Measurements from ENCODE around the gene SLC13A4. TPM values are rescaled to one million over a fixed set of nuclear protein-coding genes. Genes with fewer than 3 reads are reported as not detected.
"Not testable (repeated sequence)": the region's sequence is repeated elsewhere in the genome, so short reads cannot be mapped to it uniquely, and the experiment has no call there.

The SLC13A4 gene
- polyA plus RNA-seq, 1 donor from 2014 or later = 1.4 TPM

DNA sequence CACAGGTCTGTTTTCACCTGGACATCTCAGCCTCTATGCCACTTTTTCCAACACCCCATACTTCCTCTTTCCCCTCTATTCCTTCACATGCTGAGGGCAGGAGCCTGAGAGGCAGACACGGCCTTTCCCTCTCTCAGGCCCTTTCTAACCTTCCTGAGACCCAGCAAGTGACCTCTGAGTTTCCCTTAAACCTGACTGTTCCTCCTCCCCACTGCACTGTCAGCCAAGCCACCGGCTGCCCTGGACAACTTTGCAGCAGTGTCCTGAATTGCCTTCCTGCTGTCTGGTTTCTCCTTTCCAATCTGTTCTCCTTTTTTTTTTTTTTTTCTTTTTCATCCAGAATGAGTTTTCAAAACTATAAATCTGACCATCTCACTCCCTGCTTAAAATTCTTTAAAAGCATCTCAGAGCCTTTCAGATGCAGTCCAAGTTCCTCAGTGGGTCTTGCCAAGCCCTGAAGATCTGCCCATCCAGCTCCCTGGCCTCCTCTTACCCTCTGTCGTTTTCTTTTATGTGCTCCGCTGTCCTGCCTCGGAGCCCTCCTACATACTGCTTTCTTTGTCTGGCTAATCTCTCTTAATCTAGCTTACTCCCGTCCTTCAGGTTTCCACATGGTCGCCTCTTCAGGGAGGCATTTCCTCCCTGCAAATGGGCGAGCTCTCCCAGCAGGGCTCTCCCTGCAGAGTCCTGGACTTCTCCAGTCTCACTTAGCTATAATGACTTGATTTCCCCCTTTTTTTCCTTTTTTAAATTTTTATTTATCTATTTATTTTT lies 30.5 kb downstream of the SLC13A4 start:
- Histone ChIP-seq H4K20me1 (ENCODE audit: insufficient read depth) (no peaks in the 10 kb centered on the region), H3K27me3 (ENCODE audit: insufficient read depth, low read depth, low read length) (no peaks in the 10 kb centered on the region), H3K27ac (ENCODE audit: low read length) (no peak overlapping the region), H3K9ac (ENCODE audit: low read length) (no peak overlapping the region), H3K9me2 (ENCODE audit: insufficient read depth, low read length) (no peaks in the 10 kb centered on the region), H3K79me2 (replicated peaks; ENCODE audit: insufficient read depth, low read length) (no peaks in the 10 kb centered on the region), H3K9me3 (ENCODE audit: low read length) (no peaks in the 10 kb centered on the region), H3K36me3 (ENCODE audit: insufficient read depth, low read length) (no peaks in the 10 kb centered on the region), H2AFZ (ENCODE audit: low read depth, low read length) (no peak overlapping the region), H3K4me3 (ENCODE audit: low read length) (no peak overlapping the region), H3K4me2 (ENCODE audit: low read length) (no peak overlapping the region), H3F3A (ENCODE audit: insufficient read depth, low read length, poor library complexity, severe bottlenecking) (no peaks in the 10 kb centered on the region)
- TF ChIP-seq SMC3 (conservative IDR thresholded peaks at IDR 0.05; ENCODE audit: poor library complexity) (no peak), RAD21 (conservative IDR thresholded peaks at IDR 0.05) (no peak), MXI1 (conservative IDR thresholded peaks at IDR 0.05; ENCODE audit: poor library complexity, severe bottlenecking) (no peak), EZH2 (IDR thresholded peaks at IDR 0.05; ENCODE audit: borderline replicate concordance, insufficient read depth, low read length, poor library complexity, severe bottlenecking) (no peak), POLR2AphosphoS5 (IDR thresholded peaks at IDR 0.05) (no peak), TAF1 (IDR thresholded peaks at IDR 0.05; ENCODE audit: low read depth) (no peak), EP300 (conservative IDR thresholded peaks at IDR 0.05; ENCODE audit: poor library complexity, severe bottlenecking) (no peak)
- TF ChIP-seq, protein P1, sequence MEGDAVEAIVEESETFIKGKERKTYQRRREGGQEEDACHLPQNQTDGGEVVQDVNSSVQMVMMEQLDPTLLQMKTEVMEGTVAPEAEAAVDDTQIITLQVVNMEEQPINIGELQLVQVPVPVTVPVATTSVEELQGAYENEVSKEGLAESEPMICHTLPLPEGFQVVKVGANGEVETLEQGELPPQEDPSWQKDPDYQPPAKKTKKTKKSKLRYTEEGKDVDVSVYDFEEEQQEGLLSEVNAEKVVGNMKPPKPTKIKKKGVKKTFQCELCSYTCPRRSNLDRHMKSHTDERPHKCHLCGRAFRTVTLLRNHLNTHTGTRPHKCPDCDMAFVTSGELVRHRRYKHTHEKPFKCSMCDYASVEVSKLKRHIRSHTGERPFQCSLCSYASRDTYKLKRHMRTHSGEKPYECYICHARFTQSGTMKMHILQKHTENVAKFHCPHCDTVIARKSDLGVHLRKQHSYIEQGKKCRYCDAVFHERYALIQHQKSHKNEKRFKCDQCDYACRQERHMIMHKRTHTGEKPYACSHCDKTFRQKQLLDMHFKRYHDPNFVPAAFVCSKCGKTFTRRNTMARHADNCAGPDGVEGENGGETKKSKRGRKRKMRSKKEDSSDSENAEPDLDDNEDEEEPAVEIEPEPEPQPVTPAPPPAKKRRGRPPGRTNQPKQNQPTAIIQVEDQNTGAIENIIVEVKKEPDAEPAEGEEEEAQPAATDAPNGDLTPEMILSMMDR (IDR thresholded peaks at IDR 0.05; ENCODE audit: poor library complexity, severe bottlenecking) = no peak
- TF ChIP-seq, protein P2, sequence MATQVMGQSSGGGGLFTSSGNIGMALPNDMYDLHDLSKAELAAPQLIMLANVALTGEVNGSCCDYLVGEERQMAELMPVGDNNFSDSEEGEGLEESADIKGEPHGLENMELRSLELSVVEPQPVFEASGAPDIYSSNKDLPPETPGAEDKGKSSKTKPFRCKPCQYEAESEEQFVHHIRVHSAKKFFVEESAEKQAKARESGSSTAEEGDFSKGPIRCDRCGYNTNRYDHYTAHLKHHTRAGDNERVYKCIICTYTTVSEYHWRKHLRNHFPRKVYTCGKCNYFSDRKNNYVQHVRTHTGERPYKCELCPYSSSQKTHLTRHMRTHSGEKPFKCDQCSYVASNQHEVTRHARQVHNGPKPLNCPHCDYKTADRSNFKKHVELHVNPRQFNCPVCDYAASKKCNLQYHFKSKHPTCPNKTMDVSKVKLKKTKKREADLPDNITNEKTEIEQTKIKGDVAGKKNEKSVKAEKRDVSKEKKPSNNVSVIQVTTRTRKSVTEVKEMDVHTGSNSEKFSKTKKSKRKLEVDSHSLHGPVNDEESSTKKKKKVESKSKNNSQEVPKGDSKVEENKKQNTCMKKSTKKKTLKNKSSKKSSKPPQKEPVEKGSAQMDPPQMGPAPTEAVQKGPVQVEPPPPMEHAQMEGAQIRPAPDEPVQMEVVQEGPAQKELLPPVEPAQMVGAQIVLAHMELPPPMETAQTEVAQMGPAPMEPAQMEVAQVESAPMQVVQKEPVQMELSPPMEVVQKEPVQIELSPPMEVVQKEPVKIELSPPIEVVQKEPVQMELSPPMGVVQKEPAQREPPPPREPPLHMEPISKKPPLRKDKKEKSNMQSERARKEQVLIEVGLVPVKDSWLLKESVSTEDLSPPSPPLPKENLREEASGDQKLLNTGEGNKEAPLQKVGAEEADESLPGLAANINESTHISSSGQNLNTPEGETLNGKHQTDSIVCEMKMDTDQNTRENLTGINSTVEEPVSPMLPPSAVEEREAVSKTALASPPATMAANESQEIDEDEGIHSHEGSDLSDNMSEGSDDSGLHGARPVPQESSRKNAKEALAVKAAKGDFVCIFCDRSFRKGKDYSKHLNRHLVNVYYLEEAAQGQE (IDR thresholded peaks at IDR 0.05; ENCODE audit: borderline replicate concordance) = no peak

DNA sequence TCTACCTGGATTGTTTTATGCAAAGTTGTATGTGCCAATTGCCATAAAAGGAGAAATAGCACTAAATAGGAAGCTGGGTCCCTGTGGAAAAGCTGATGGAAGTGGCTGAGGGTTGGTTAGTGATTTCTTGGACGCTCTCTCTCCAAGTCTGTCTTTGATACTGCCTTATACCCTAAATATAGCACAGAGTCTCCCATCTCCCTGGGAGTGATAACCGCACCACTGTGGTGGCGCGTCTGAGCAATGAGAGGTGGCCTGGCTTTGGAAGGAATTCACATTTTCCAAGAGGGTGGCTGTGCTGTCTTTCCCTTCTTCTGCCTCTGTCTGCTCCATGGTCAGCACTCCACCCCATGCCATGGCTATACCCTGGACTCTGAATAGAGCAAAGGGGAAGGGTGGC lies 34.4 kb downstream of the SLC13A4 start:
- Histone ChIP-seq H2AFZ (ENCODE audit: low read depth, low read length) (no peak overlapping the region), H3K4me2 (ENCODE audit: low read length) (no peak overlapping the region), H3F3A (ENCODE audit: insufficient read depth, low read length, poor library complexity, severe bottlenecking) (no peaks in the 10 kb centered on the region), H3K9me3 (ENCODE audit: low read length) (no peaks in the 10 kb centered on the region), H3K79me2 (replicated peaks; ENCODE audit: insufficient read depth, low read length) (no peaks in the 10 kb centered on the region), H3K27me3 (ENCODE audit: insufficient read depth, low read depth, low read length) (no peaks in the 10 kb centered on the region), H3K4me3 (ENCODE audit: low read length) (no peak overlapping the region), H3K9me2 (ENCODE audit: insufficient read depth, low read length) (no peaks in the 10 kb centered on the region), H3K9ac (ENCODE audit: low read length) (no peak overlapping the region), H3K36me3 (ENCODE audit: insufficient read depth, low read length) (no peaks in the 10 kb centered on the region), H4K20me1 (ENCODE audit: insufficient read depth) (no peaks in the 10 kb centered on the region), H3K27ac (ENCODE audit: low read length) (no peak overlapping the region)
- TF ChIP-seq EP300 (conservative IDR thresholded peaks at IDR 0.05; ENCODE audit: poor library complexity, severe bottlenecking) = no peak
- no peak for TF ChIP-seq EZH2 (IDR thresholded peaks at IDR 0.05; ENCODE audit: borderline replicate concordance, insufficient read depth, low read length, poor library complexity, severe bottlenecking)
- TF ChIP-seq TAF1 (IDR thresholded peaks at IDR 0.05; ENCODE audit: low read depth) = no peak
- TF ChIP-seq, protein P2 (IDR thresholded peaks at IDR 0.05; ENCODE audit: borderline replicate concordance) = no peak
- no peak for TF ChIP-seq SMC3 (conservative IDR thresholded peaks at IDR 0.05; ENCODE audit: poor library complexity)
- TF ChIP-seq, protein P1 (IDR thresholded peaks at IDR 0.05; ENCODE audit: poor library complexity, severe bottlenecking) = no peak
- TF ChIP-seq POLR2AphosphoS5 (IDR thresholded peaks at IDR 0.05) = no peak
- TF ChIP-seq MXI1 (conservative IDR thresholded peaks at IDR 0.05; ENCODE audit: poor library complexity, severe bottlenecking) = no peak
- TF ChIP-seq RAD21 (conservative IDR thresholded peaks at IDR 0.05) = no peak

DNA sequence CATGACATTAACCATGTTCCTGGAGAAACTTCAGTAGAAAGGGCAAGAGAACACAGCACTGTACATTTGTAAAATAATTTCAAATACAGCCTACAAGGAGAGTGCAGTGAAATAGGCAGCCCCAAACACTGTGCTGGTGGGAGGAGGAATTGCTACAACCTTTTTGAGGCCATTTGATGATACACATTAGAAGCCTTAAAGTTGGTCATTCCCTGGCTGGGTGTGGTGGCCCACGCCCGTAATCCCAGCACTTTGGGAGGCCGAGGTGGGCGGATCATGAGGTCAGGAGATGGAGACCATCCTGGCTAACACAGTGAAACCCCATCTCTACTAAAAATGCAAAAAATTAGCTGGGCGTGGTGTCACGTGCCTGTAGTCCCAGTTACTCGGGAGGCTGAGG lies 35.4 kb downstream of the SLC13A4 start:
- H3K4me2 ChIP-seq (ENCODE audit: low read length); H3K9ac ChIP-seq (ENCODE audit: low read length): not testable (repeated sequence)

More for the DNA sequence above, 35.4 kb downstream of the SLC13A4 start:
- not testable (repeated sequence) for H3K27ac ChIP-seq (ENCODE audit: low read length); H2AFZ ChIP-seq (ENCODE audit: low read depth, low read length); H3K9me3 ChIP-seq (ENCODE audit: low read length); H3K9me2 ChIP-seq (ENCODE audit: insufficient read depth, low read length); H4K20me1 ChIP-seq (ENCODE audit: insufficient read depth); H3K4me3 ChIP-seq (ENCODE audit: low read length); H3F3A ChIP-seq (ENCODE audit: insufficient read depth, low read length, poor library complexity, severe bottlenecking); H3K27me3 ChIP-seq (ENCODE audit: insufficient read depth, low read depth, low read length); H3K79me2 ChIP-seq (replicated peaks; ENCODE audit: insufficient read depth, low read length); H3K36me3 ChIP-seq (ENCODE audit: insufficient read depth, low read length)

All from neural cell (in vitro differentiated cells).